GM23338 (cell line): ENCODE results near the gene PRG3.

ENCODE experiments used
- EZH2 ChIP-seq: fragments of 200-600 bp; sonication (generic); IDR thresholded peaks from one replicate; pipeline ENCODE4 v1.8.0; 2017; ENCODE audit warnings: antibody characterized with exemption, mild to moderate bottlenecking, low read depth; ENCODE audit not compliant: unreplicated experiment
- POLR2AphosphoS5 ChIP-seq: IDR thresholded peaks from 2 replicates; pipeline ENCODE4 v1.6.1; 2016; ENCODE audit warnings: antibody characterized with exemption, low read depth
- REST ChIP-seq: IDR thresholded peaks from one replicate; pipeline ENCODE4 v1.6.1; 2018; ENCODE audit warnings: antibody characterized with exemption; ENCODE audit not compliant: unreplicated experiment

GRCh38 chr11:57327721-57328120 lies 53.2 kb downstream of the PRG3 start:
- TF ChIP-seq REST (no peak), POLR2AphosphoS5 (no peak), EZH2 (no peak)
